ENCODE results near the gene HAGH. TPM values are rescaled to one million over a fixed set of nuclear protein-coding genes. Genes with fewer than 3 reads are reported as not detected.

The HAGH gene
- total RNA-seq, 2 donors from 2014 or later = 99.8 to 183 TPM

- peaks cover 61% of the 10 kb centered on the region for H3K36me3 ChIP-seq
- DNase-seq (ENCODE audit: low spot score) (no peak), ATAC-seq (ENCODE audit: insufficient number of reproducible peaks, low FRiP score, low read depth) (no peak)
- no peak for TF ChIP-seq CTCF (IDR thresholded peaks at IDR 0.05)
- H3K9me3 ChIP-seq = no peaks in the 10 kb centered on the region
- peaks cover 0 to 4% of the 10 kb centered on the region in 2 donors for H3K4me1 ChIP-seq (ENCODE audit: control insufficient read depth in 1 of 2, low read depth in 2 of 2)
- no peaks in the 10 kb centered on the region for H3K27me3 ChIP-seq (replicated peaks; ENCODE audit: insufficient read depth)
- H3K4me3 ChIP-seq = no peak overlapping the region
- H3K27ac ChIP-seq = no peak overlapping the region
These were observed 7.6 kb downstream of the HAGH start for GRCh38 chr16:1818873-1819525.

- Histone ChIP-seq H3K4me1 (ENCODE audit: control insufficient read depth in 1 of 2, low read depth in 2 of 2) (no peaks in the 10 kb centered on the region), H3K4me3 (no peak overlapping the region), H3K36me3 (peaks cover 66% of the 10 kb centered on the region), H3K27me3 (replicated peaks; ENCODE audit: insufficient read depth) (no peaks in the 10 kb centered on the region), H3K27ac (no peak overlapping the region), H3K9me3 (no peaks in the 10 kb centered on the region)
- ATAC-seq (ENCODE audit: insufficient number of reproducible peaks, low FRiP score, low read depth) (no peak), DNase-seq (ENCODE audit: low spot score) (no peak)
- TF ChIP-seq CTCF (IDR thresholded peaks at IDR 0.05) = no peak
These were observed 8.3 kb downstream of the HAGH start for GRCh38 chr16:1818204-1818872.

GRCh38 chr16:1817716-1818115, 8.9 kb downstream of the HAGH start:
- H3K27ac ChIP-seq = no peak overlapping the region
- no peak for DNase-seq (ENCODE audit: low spot score)
- TF ChIP-seq CTCF (IDR thresholded peaks at IDR 0.05) = no peak
- H3K9me3 ChIP-seq = no peaks in the 10 kb centered on the region
- no peaks in the 10 kb centered on the region for H3K27me3 ChIP-seq (replicated peaks; ENCODE audit: insufficient read depth)
- no peak overlapping the region for H3K4me3 ChIP-seq
- ATAC-seq (ENCODE audit: insufficient number of reproducible peaks, low FRiP score, low read depth) = no peak
- no peaks in the 10 kb centered on the region for H3K4me1 ChIP-seq (ENCODE audit: control insufficient read depth in 1 of 2, low read depth in 2 of 2)
- peaks cover 65% of the 10 kb centered on the region for H3K36me3 ChIP-seq

DNA sequence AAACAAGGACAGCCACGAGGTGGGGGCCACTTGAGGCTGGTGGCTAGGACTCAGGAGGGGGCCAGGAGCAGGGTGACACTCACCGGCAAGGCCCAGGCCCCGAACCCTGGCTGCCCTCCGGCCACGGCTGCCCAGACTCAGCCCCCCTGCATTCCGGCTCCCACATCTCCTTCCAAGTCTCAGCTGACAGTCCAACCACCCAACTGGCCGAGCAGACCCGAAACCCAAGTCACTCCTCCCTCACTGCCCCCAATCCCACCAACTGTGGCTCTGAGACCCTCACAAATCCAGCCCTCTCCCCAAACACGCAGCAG, 9.4 kb downstream of the HAGH start:
- H3K36me3 ChIP-seq = peaks cover 61% of the 10 kb centered on the region
- no peak for TF ChIP-seq CTCF (IDR thresholded peaks at IDR 0.05)
- no peaks in the 10 kb centered on the region for H3K9me3 ChIP-seq
- no peak for ATAC-seq (ENCODE audit: insufficient number of reproducible peaks, low FRiP score, low read depth)
- H3K4me1 ChIP-seq (ENCODE audit: control insufficient read depth in 1 of 2, low read depth in 2 of 2) = no peaks in the 10 kb centered on the region
- DNase-seq (ENCODE audit: low spot score) = no peak
- no peak overlapping the region for H3K4me3 ChIP-seq
- H3K27me3 ChIP-seq (replicated peaks; ENCODE audit: insufficient read depth) = no peaks in the 10 kb centered on the region
- H3K27ac ChIP-seq = no peak overlapping the region

DNA sequence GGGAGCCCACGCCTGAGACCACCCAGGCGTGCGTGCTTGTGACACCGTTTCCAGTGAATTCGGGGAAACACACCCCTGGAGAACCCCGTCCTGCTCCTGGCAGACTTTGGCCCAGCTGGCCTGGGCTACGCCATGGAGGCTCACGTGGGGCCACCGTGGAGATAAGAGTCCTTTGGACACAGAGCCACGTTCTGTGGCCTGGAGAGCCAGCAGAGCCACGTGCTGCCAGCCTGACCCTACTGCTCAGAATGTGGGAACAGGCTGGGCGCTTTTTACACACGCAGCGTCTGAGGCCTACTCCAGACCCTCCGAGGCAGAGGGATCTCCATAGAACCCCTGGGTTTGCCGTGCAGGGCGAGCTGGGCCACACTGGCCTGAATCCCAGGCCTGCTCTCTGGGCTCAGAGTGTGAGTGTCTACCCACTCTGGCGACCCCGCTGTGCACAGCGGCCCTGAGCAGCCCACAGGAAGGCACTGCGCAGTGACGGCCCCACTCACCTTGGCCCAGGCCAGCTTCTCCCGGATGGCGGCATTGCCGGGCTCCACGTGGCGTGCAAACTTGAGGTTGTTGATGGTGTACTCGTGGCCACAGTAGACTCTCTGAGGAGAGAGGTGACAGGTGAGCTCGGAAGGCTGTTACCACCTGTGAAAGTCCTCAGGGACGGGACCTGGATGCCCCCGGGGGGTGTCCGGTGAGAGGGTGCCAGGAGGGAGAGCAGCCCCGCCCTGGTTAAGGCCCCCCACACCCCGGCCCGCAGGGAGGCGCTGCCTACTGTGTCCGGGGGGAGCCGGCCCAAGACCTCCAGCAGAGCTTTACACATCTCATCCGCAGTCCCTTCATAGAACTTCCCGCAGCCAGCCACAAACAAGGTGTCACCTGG, 10.0 kb downstream of the HAGH start:
- Histone ChIP-seq H3K36me3 (peaks cover 55% of the 10 kb centered on the region), H3K27me3 (replicated peaks; ENCODE audit: insufficient read depth) (no peaks in the 10 kb centered on the region), H3K27ac (no peak overlapping the region), H3K4me1 (ENCODE audit: control insufficient read depth in 1 of 2, low read depth in 2 of 2) (no peaks in the 10 kb centered on the region), H3K4me3 (no peak overlapping the region), H3K9me3 (no peaks in the 10 kb centered on the region)
- DNase-seq (ENCODE audit: low spot score) = no peak
- ATAC-seq (ENCODE audit: insufficient number of reproducible peaks, low FRiP score, low read depth) = no peak
- no peak for TF ChIP-seq CTCF (IDR thresholded peaks at IDR 0.05)

Data from thoracic aorta (tissue), 2 donors.